IMR-90 (cell line): ENCODE data around the gene CFAP69.

Experiments
- BHLHE40 ChIP-seq: fragments of 150-350 bp; IDR thresholded peaks from 2 replicates; pipeline ENCODE4 v1.6.1; 2016; ENCODE audit warnings: mild to moderate bottlenecking, low read depth, low read length
- CEBPB ChIP-seq: IDR thresholded peaks from 2 replicates; pipeline ENCODE4 v1.6.1; 2012; ENCODE audit warnings: low read depth, low read length, improper control_type of control experiment
- CTCF ChIP-seq: conservative IDR thresholded peaks from 2 replicates; pipeline ENCODE4 v1.5.1; 2012; ENCODE audit warnings: mild to moderate bottlenecking, low read depth, low read length, improper control_type of control experiment
- MAFK ChIP-seq: IDR thresholded peaks from 2 replicates; pipeline ENCODE4 v1.6.1; 2012; ENCODE audit warnings: low read depth, low read length, improper control_type of control experiment
- MXI1 ChIP-seq: IDR thresholded peaks from 2 replicates; pipeline ENCODE4 v1.6.1; 2012; ENCODE audit warnings: low read depth, mild to moderate bottlenecking, low read length, moderate library complexity, borderline replicate concordance
- POLR2A ChIP-seq: IDR thresholded peaks from 2 replicates; pipeline ENCODE4 v1.6.1; 2012; ENCODE audit warnings: mild to moderate bottlenecking, low read depth, low read length
- SMC3 ChIP-seq: fragments of 150-350 bp; IDR thresholded peaks from 2 replicates; pipeline ENCODE4 v1.6.1; 2016; ENCODE audit warnings: low read depth, mild to moderate bottlenecking, antibody characterized with exemption, low read length, moderate library complexity

GRCh38 chr7:90261441-90261840, 16.5 kb downstream of the CFAP69 start:
- TF ChIP-seq CTCF (no peak), CEBPB (no peak), BHLHE40 (no peak), POLR2A (no peak), MAFK (no peak), SMC3 (no peak), MXI1 (no peak)
